GM12873 (cell line): Measurements from ENCODE around the gene COL15A1.

ENCODE experiments used
- CTCF ChIP-seq: IDR thresholded peaks from 2 replicates; pipeline ENCODE4 v1.5.1; 2012; ENCODE audit warnings: low read depth, mild to moderate bottlenecking, moderate library complexity, low read length, control low read depth; ENCODE audit not compliant: insufficient read depth; ENCODE audit errors: missing control alignments

The COL15A1 gene

GRCh38 chr9:99049641-99050040 lies 105.9 kb downstream of the COL15A1 start:
- no peak for TF ChIP-seq CTCF

DNA sequence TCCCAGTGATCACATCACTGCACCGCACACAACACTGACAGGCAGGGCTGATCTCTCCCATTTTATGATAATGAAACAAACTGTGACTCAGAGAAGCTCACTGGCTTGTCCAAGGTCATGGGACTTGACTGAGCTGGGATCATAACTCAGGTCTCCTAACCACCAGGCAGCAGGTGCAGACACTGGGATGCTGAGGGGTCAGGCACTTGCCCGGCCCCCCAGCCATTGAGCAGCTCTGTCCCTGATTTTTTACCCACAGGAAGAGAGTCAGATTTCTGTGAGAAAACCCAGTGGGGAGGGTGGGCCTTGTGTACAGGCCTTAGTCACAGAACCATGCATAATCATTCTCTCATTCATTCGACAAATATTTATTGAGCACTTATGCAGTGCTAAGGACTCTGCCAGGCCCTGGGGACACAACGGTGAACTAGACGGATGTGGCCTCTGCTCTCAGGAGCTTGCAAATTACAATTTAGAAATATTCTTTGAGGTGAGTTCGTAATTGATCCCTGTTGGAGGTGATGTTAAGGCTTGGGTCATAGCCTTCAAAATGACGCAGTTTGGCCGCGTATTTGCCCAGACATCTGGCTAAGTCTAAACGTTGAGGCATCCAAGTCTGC lies 106.7 kb downstream of the COL15A1 start:
- no peak for TF ChIP-seq CTCF

DNA sequence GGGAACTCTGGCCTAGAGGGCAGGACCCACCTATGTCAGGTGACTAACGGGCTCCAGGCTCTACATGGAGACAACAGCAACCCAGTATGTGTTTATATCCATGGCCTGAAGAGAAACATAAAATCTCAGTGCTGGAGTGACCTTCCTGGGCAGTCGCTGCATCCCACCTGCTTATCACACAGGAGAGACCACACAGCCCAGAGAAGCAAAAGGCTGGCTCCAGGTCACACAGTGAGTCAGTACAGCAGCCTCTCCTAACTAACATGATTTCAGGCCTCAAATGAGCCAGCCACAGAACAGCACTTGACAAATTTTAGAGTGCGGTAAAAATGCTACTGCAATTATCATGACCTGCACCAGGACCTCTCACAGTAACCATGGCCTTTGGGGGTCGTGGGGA lies 107.2 kb downstream of the COL15A1 start:
- no peak for TF ChIP-seq CTCF

GRCh38 chr9:99051406-99051805 lies 107.7 kb downstream of the COL15A1 start:
- no peak for TF ChIP-seq CTCF

DNA sequence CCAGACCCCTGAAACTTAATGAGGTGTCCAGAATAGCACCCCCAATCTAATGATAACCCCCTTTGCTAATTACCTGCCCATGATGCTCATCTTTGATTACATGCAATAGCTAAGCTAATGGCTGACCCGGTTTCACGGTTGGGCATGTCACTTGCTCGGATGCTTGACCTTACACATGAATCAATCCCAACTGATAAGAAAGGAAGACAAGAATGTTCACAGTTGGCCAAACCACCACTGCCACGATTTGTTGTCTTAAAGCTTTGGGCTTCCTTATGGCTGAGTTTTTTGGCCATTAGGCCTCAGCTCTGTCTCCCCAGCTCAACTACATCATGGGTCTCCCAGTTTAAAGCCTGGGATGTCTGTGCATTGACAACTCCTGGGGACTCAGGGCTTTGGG lies 108.1 kb downstream of the COL15A1 start:
- TF ChIP-seq CTCF: no peak

DNA sequence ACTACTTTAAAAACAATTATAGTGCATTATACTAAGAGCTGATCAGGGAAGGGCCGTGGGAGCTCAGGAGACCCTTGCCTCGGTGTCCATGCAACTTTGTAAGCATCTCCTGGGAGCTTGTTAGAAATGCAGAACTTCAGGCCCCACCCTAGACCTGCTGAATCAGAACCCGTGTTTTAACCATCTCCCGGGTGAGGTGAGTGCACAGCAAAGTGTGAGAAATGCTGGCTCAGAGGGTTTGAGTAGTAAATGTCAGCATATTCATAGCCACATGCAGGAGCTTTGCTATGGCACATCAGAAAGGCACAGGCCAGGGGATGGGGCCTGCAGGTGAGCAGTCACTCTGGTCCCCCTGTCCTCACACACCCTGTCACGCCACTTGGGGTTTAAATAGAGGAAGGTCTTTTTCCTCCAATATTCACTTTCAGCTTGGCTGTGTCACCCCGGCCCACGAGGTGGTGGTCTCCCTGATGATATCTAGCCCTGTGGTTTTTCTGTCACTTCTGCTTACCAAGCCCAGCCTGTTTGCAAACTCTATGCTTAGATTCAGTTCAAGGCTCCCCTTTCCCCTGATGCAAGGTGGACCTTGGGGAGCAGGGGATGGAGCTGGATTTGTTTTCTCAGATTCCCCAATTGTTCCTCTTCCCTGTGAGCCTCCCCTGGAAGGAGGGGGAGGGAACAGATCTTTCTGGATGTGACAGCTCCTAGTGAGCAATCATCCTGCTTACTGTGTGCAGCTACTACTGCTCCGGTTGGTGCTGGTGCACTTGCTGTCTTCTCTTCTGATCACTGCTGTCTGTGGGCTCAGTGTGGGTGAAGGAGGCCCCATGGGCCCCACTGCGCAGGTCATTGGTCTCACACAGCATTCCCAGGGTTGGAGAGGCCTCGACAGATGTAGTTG lies 109.4 kb downstream of the COL15A1 start:
- TF ChIP-seq CTCF: no peak

DNA sequence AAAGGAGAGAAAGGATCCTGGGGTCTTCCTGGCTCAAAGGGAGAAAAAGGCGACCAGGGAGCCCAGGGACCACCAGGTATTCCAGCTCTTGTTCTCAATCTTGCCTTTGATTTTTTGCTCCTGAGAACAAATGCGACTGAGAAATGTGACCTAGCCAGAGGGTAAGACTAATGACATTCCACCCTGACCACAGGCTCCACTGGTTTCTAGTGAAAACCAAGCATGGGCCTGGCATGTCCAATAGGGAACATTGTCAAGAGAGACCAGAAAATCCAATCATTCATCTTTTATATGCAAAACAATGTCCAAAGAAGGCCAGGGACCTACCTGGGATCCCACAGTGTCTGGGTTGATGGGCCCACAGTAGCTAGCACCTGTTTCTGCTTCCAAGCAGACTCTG lies 110.9 kb downstream of the COL15A1 start:
- TF ChIP-seq CTCF: no peak
